GM12891 (cell line): ENCODE results near the gene RNF144A.

Source experiments
- POLR2A ChIP-seq: IDR thresholded peaks from 2 replicates; pipeline ENCODE4 v1.6.1; 2011; ENCODE audit warnings: low read depth, low read length, control low read depth
- POLR2AphosphoS5 ChIP-seq: IDR thresholded peaks from 2 replicates; pipeline ENCODE4 v1.6.1; 2011; ENCODE audit warnings: low read depth, low read length, control low read depth
- SPI1 ChIP-seq: IDR thresholded peaks from 2 replicates; pipeline ENCODE4 v1.6.1; 2011; ENCODE audit warnings: low read depth, low read length, control low read depth
- TAF1 ChIP-seq: IDR thresholded peaks from 2 replicates; pipeline ENCODE4 v1.6.1; 2011; ENCODE audit warnings: low read depth, low read length, control low read depth

GRCh38 chr2:6878549-6878948, 38.7 kb upstream of the RNF144A start:
- TF ChIP-seq POLR2A (no peak), SPI1 (no peak), POLR2AphosphoS5 (no peak), TAF1 (no peak)
